RPMI7951 (cell line): ENCODE results near the gene CDC25B. TPM values are rescaled to one million over a fixed set of nuclear protein-coding genes. Genes with fewer than 3 reads are reported as not detected.
A peak's percentile ranks its signal among the peaks of the same experiment; 100 is the strongest.

Experiments used
- DNase-seq: peaks from one replicate; pipeline ENCODE4 v3.0.0-alpha.2; 2012; ENCODE audit warnings: low read depth
- total RNA-seq: library from RNA; depleted of rRNA; stranded (reverse); fragments of >200 nt; shearing (Covaris generic); gene quantifications from 2 replicates; pipeline ENCODE4 v1.2.3, GENCODE V29; 2014; rRNA removed

The CDC25B gene
- 133 and 136 TPM in 2 replicates for total RNA-seq

GRCh38 chr20:3795511-3796468, at the start of gene CDC25B:
CDC25B (plus strand) TSS chr20:3796310; CDS start chr20:3796532, 222 bp downstream.
- peak; percentile 99 for DNase-seq

- DNase-seq: no peak
These were observed 48.6 kb upstream of the CDC25B start for GRCh38 chr20:3747471-3747870.

- DNase-seq: no peak
These were observed 48.0 kb upstream of the CDC25B start for GRCh38 chr20:3748073-3748472.

- DNase-seq: no peak
These were observed 46.9 kb upstream of the CDC25B start for GRCh38 chr20:3749087-3749688.

- peak; percentile 65 for DNase-seq
These were observed 46.2 kb upstream of the CDC25B start for GRCh38 chr20:3749689-3750531.

- no peak for DNase-seq
These were observed 44.8 kb upstream of the CDC25B start for GRCh38 chr20:3751305-3751674.

- peak; percentile 76 for DNase-seq
These were observed 44.3 kb upstream of the CDC25B start for GRCh38 chr20:3751675-3752385.

- no peak for DNase-seq
These were observed 43.7 kb upstream of the CDC25B start for GRCh38 chr20:3752386-3752759.

- peak; percentile 76 for DNase-seq
These were observed 43.0 kb upstream of the CDC25B start for GRCh38 chr20:3753098-3753497.

GRCh38 chr20:3753501-3754275, 42.4 kb upstream of the CDC25B start:
- DNase-seq: no peak

- no peak for DNase-seq
These were observed 41.9 kb upstream of the CDC25B start for GRCh38 chr20:3754276-3754630.

- no peak for DNase-seq
These were observed 40.8 kb upstream of the CDC25B start for GRCh38 chr20:3755269-3755668.

- no peak for DNase-seq
These were observed 40.2 kb upstream of the CDC25B start for GRCh38 chr20:3755814-3756480.

- DNase-seq: no peak
These were observed 38.8 kb upstream of the CDC25B start for GRCh38 chr20:3757268-3757667.

- DNase-seq: no peak
These were observed 37.5 kb upstream of the CDC25B start for GRCh38 chr20:3758566-3758965.

- DNase-seq: no peak
These were observed 36.7 kb upstream of the CDC25B start for GRCh38 chr20:3759316-3759823.

GRCh38 chr20:3759884-3760283, 36.2 kb upstream of the CDC25B start:
- no peak for DNase-seq

GRCh38 chr20:3760655-3761348, 35.3 kb upstream of the CDC25B start:
- DNase-seq: no peak
